Measurements from ENCODE around the gene FBLN2.
A peak's percentile ranks its signal among the peaks of the same experiment; 100 is the strongest.

The FBLN2 gene

DNA sequence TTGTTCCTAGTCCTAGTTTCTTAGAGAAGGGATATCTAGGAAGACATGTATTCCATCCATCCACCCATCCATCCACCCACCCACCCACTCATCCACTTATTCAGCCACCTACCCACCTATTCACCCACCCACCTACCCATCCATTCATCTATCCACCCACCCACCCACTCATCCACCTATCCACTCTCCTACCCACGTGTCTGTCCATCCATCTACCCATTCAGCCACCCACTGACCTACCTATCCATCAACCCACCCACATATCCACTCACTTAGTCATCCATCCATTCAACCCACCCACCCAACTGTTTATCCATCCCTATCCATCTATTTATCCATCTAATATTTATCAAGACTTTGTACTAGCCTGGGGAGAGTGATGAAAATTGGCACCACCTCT is 120.5 kb downstream of the FBLN2 start:
- DNase-seq, result no peak

DNA sequence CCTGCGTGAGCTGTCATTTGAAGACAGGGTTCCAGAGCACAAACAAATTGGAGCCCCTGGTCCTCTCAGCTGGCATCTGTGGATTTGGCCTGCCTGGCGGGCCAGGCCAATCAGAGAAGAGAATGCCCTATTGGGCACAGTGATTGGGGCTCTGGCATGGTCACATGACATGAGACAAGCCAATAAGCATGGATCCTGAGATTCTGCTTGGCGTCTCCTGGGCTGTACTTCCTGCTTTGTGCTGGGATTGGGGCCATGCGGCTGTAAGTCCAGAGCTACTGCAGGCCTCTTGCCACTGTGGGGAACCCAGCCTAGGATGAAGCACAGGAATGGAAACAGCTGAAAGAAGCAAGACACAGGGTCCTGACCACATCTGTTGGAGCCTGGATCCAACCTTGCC is 121.4 kb downstream of the FBLN2 start:
- no peak for DNase-seq

DNA sequence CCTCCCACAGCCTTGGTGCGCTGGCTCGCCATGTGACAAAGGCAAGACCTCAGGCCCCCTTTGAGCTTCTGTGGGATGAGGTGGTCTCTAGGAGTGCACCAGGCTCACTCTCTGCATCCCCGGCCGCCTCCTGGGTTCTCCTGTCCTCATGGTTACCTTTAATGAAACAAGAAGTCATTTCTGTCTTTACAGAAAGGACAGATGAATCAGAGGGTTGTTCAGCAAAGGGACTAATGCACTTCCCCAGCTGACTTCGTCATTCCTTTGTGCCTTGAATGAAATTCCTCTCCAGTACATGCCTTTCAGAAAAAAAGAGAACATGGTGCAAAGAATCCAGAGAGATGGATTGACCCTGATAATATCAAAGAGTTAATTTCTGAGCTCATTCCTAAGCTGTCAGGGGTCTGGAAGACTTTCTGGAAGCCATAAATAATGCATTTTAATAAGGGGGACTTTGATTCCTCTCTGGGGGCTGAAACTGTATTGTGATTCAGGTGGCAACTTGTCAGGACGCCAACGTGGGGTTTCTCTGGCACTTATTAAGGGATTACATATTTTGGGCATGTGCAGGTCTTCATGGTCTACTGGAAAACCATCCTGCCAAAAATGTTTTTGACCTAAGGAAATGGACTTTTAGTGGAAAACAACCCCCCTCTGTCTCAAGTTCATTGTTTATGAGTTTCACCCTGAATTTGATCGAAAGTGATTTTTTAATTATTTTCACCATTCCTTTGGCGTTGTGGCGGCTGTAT is 122.7 kb downstream of the FBLN2 start:
- no peak for DNase-seq

DNA sequence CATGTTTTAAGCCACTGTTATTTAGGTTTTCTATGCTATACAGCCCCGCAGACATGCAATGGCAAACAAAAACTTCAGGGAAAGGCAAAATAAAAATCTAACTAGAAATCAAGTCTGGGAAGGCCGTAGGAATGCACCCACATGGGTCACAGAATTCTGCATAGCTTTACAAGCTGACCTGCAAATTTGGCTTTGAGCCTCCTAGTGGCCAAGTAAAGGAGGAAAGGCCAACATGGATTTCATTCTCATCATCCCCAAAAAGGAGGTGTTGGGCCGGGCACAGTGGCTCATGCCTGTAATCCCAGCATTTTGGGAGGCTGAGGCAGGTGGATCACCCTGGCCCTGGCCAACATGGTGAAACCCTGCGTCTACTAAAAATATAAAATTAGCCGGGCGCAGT is 124.3 kb downstream of the FBLN2 start:
- DNase-seq, result no peak

DNA sequence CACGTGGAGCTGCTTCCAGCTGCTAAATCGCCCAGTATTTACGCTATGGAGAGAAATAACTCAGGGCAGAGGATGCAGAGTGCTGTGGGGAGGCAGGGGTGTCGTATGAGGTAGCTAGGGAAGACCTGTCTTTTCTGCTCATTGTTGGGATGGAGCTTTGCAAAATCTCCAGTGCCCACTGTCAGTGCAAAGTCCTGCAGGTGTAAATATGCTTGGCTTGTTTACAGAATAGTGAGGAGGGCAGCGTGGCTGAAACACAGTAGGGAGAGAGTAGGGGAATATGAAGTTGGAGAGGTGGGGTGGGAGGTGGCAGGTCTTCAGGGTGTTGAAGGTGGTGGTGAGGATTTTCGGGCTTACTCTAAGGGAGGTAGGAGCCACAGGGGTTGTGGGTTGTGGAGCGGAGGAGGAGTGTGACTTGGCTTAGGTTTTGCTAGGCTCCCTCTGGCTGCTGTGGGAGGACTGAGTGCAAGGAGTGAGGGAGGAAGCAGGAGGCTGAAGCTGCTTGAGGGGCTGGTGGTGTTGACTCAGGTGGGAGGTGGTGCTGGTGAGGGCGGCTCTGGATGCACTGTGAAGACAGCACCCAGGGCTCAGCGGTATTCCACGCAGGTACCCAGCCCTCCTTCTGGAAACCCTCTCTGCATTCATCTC is 125.7 kb downstream of the FBLN2 start:
- DNase-seq, result no peak

DNA sequence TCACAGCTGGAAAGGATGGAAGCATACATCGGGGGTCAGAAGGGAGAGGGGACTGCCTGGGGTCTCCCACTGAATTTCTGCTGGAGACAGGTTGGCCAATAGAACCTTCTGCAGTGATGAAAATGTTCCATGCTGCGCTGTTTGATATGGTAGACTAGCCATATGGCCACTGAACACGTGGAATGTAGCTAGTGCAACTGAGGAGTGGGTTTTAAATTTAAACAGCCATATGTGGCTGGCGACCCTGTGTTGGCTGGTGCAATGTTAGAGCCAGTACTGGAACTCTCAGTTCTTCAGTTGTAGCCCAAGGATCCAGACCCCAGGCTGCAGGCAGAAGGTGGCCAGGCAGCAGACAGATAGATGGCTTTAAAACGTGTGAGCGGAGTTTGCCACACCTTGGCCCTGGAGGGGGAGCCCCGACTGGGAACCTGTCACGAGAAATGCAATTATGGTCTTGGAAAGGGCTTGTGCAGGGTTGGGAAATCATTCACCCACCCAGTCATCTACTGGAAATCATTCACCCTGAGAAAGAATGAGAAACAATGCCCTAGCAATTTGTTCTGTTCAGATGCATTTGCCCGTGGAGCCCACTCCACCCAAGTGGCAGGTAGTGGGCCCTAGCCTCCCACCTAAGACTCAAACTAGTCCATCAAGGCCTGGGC is 127.6 kb downstream of the FBLN2 start:
- no peak for DNase-seq

DNA sequence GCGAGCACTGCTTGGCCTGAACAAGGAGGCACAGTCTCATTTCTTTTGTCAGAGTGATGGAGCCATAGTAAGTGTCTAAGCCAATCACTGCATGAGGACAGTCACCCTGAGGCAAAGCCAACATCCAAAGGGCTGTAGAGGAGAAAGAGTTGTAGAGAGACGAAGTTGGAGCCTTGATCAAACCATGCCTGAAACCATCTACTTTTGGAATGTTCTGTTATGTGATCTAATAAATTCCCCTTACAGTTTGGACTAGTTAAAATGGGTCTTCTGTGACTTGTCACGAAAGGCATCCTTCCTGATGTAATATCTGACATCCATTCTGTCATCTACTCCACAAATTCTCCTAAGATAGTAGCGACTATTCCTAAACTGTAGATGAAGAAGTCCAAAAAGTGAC is 128.3 kb downstream of the FBLN2 start:
- DNase-seq, result no peak

DNA sequence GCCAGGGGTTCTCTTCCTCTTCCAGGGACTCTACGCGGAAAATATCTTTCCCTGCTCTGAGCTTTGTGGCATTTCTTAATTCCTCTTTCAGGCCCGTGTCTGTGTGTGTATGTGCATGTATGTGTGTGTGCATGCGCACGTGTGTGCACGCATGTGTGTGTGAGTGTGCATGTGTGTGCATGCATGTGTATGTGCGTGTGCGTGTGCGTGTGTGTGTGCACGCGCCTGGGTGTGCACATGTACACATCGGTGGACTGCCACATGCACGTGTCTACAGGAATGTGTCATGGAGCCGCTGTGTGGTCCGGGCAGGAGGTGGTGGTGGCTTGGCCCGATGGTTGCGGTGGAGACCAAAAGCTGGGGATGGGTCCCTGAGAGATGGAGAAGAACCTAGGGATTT is 133.0 kb downstream of the FBLN2 start:
- DNase-seq, result no peak

DNA sequence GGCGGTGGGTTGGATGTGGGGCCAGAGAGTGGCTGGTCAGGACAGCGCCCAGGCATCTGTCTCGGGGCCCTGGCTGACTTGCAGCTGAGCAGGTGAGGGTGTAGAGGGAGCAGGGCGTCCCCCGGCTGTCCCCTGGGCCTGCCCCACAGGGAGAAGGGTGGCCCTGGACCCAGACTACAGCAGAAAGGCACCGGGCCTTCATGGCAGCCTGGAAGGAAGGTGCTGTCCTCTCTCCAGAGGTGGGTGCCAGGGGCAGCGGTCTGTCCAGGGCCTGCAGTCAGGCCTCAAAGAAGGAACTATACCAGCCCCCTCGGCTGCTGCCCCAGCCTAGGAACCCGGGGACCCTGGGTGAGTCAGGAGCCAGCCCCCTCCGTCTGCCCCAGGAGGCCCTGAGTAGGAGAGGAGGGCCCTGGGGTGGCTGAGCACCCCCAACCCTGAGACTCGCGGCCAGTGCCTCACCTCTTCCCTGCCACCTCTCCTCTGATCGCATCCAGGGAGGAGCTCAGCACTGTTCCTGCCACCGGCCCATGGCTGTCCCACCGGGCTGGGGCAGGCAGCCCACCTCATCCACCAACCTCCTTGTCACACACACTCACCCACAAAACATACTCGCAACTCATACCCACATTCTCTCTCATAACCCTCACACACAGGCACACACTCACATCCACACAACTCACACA is 133.5 kb downstream of the FBLN2 start:
- no peak for DNase-seq

DNA sequence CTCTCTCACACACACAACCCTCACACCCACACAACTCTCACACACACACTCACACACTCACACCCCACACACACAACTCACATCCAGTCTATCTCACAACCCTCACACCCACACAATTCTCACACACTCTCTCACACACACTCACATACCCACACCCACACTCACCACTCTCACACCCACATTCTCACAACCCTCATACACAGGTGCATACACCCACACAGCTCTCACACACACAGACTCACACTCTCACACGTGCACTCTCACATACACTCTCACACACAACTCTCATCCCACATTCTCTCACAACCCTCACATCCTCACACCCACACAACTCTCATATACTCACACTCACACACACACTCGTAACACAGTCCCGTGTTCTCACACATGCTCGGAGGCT is 134.4 kb downstream of the FBLN2 start:
- DNase-seq, result no peak

DNA sequence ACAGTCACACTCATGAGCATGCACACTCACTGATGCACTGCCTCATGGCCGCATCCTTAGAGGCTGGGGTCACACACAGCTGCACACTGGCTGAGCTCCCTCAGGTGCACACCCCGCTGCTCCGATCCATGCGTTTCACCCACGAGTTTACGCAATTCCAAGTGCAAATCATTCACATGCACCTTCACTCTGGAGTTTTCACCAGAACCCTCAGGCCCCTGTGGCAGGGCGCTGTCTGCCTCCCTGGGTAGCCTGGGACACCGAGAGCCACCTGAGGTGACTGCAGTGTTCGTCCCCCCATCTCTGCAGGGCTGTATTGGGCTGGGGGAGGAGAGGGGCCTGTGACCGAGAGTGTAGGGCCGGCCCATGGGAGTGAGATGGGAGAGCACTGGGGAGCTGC is 134.8 kb downstream of the FBLN2 start:
- DNase-seq, result no peak

DNA sequence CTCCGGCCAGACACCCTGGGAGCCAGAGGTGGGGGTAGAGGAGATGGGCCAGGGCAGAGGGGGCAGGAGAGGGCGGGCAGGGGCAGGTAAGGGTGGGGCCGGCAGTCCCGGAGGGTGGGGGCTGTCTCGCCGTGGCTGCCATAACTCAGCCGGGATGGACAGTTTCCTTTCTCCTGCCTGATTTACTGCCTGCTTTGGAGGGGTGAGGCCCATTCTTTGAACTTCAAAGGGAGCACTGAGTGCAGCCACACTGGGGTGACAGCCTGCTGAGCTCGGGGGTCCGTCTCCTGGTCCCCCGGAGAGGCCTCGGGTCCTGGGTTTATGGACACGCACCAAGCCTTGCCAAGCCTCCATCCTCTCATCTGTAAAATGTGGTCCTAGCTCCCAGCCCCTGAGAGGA is 135.4 kb downstream of the FBLN2 start:
- no peak for DNase-seq

DNA sequence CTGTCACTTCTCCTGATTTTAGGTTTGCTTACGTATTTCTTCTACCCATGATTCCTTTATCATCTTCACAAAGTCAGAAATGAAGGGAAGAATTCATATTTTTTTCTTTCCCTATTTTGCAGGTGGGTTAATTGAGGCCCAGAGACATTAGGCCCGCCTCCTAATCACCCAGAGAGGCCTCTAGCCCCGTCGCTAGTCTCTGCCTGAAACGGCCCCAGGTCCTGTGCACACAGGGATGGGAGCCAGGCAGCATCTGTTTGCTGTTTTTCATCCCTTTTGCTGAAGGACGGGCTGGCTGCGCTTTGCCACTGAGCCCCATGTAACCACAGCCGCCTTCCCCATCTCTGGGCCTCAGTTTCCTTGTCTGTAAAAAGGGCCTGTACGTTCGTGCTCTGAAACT is 135.9 kb downstream of the FBLN2 start:
- DNase-seq, result no peak

DNA sequence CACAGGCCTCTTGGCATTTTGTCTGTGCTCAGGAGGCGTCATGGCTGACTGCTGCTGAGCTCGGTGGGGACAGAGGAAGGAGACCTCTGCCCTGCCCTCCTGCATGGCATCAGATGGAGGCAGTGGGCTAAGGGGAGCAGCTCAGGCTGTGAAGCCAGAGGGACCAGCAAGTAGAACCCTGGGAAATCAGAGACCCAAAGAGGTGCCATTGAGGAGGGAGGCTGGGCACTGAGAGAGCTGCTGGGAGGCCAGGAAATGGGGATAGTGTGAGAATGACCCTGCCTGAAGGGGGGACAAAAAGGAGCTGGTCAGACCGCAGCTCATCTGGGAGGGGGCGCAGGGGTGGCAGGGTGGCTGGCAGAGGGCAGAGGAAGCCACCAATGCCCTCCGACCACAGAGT is 136.8 kb downstream of the FBLN2 start:
- DNase-seq, result no peak

DNA sequence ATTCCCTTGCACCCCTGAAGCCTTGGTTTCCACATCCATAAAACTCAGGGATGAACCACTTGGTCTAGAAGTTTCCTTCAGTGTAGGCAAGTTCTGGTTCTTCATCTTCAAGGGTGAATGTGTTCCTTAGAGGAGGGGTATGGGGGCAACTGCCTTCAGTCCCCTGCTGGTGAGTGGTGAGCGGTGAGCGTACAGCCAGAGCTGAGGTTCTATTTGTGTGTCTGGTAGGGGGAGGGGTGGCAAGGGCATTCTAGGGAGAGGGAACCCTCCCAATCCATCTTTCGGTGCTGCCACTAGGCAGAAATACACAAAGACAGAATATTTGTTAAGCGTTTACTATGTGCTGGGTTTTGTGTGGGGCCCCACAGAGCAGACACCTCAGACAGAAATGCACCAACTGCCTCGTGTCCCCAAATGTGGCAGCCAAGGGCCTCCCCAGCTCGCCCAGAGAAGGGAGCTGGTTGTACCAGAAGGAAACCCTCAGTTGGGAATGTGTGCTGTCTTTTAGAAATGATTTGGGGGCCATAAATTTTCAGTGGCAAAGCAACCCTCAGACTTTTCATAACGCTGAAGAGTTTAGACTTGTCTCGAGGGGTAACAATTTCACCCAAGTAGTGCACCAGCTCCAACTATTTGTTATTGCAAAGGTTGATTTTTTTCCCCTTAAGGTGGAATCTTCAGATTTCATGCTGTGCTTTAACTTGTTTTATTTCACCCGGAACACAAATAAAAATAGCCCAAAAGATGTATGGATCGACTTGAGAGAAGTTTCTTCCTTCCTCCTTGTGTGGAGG is 137.6 kb downstream of the FBLN2 start:
- no peak for DNase-seq

DNA sequence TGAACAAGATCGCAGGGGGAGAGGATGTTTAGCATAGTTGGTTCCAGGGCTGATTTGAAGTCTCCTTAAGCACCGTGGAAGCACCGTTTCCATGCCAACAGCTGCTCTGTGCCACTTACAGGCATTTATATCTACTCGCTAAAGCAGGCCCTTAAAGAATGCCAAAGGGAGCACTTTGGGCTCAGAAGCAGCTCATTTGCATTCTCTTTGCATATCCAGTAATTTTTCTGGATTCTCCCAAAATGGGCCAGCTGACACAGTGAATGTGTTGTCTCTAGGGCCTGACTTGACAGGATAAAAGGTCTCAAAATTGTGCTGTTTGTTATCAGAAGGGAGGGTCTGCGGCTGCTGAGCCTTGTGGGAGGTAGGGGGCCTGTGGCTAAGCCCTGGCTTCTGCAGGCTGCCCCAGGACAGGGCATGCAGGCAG is 138.6 kb downstream of the FBLN2 start:
- DNase-seq, result peak; percentile 70
